Endothelial cell of umbilical vein (primary cell): ENCODE data around the gene FRYL. TPM values are rescaled to one million over a fixed set of nuclear protein-coding genes. Genes with fewer than 3 reads are reported as not detected.

Experiments
- BruUV-seq: library from RNA; stranded (reverse); fragments of 400-500 nt; replicated peaks from 2 replicates; lab custom pipeline; 2021; lab: Mats Ljungman, UMichigan
- CTCF ChIA-PET: fragments of 300-600, 350-600 bp; sonication (Branson Sonifier 250); formaldehyde crosslinking; loops from one replicate; lab custom pipeline; 2021; ENCODE audit warnings: antibody characterized with exemption, inconsistent platforms; lab: Charles Lee
- POLR2A ChIA-PET: fragments of 300-600, 350-600 bp; sonication (Branson Sonifier 250); formaldehyde crosslinking; loops from one replicate; lab custom pipeline; 2021; ENCODE audit warnings: antibody characterized with exemption, inconsistent platforms; lab: Charles Lee
- DNase-seq: peaks from one replicate; pipeline ENCODE4 v3.0.0-alpha.2; 2011; ENCODE audit warnings: low read depth, low spot score
- FAIRE-seq: peaks from 2 replicates; lab custom pipeline; 2011; peaks lifted over from hg19 to GRCh38; lab: Jason Lieb, UNC
- H2AFZ ChIP-seq: 2 replicates; pipeline ENCODE4 v1.6.0; 2012; ENCODE audit warnings: low read depth, low read length, control low read depth, inconsistent platforms
- H3K27ac ChIP-seq: 2 replicates; pipeline ENCODE4 v1.5.1; 2011; ENCODE audit warnings: low read depth, mild to moderate bottlenecking, control low read depth, low read length, moderate library complexity; ENCODE audit not compliant: insufficient read depth
- H3K27me3 ChIP-seq, 2 experiments: 2 replicates each; pipeline versions ENCODE4 v1.6.0 to v1.6.1; 2011; ENCODE audit warnings: low read length in 2 of 2, mixed read lengths in 1 of 2; ENCODE audit not compliant: control insufficient read depth in 2 of 2, insufficient read depth in 2 of 2
- H3K36me3 ChIP-seq, 2 experiments: 2 replicates in 1 of 2; 3 replicates in 1 of 2; pipeline ENCODE4 v1.5.1; 2011; ENCODE audit warnings: low read length in 2 of 2, mild to moderate bottlenecking in 1 of 2, moderate library complexity in 1 of 2; ENCODE audit not compliant: control insufficient read depth in 2 of 2, insufficient read depth in 2 of 2; ENCODE audit errors: extremely low read depth in 1 of 2
- H3K4me1 ChIP-seq: 3 replicates; pipeline ENCODE4 v1.5.1; 2011; ENCODE audit warnings: mild to moderate bottlenecking, low read length; ENCODE audit not compliant: control insufficient read depth, insufficient read depth; ENCODE audit errors: extremely low read depth
- H3K4me2 ChIP-seq: 2 replicates; pipeline ENCODE4 v1.6.1; 2011; ENCODE audit warnings: low read length, control low read depth, mixed read lengths; ENCODE audit not compliant: insufficient read depth
- H3K4me3 ChIP-seq, 3 experiments: fragments of 200-600 bp in 1 of 3; sonication (generic), shearing (Covaris generic) in 1 of 3; replicated peaks in 1 of 3; 2 replicates each; pipeline ENCODE4 v1.5.1; 2011 to 2016; ENCODE audit warnings: control low read depth in 3 of 3, low read length in 3 of 3, mild to moderate bottlenecking in 2 of 3, inconsistent platforms in 1 of 3, low read depth in 1 of 3, moderate library complexity in 1 of 3; ENCODE audit not compliant: insufficient read depth in 1 of 3
- H3K79me2 ChIP-seq: 2 replicates; pipeline ENCODE4 v1.6.0; 2012; ENCODE audit warnings: low read length, inconsistent platforms; ENCODE audit not compliant: control insufficient read depth, insufficient read depth
- H3K9ac ChIP-seq: replicated peaks from 2 replicates; pipeline ENCODE3; 2011; ENCODE audit warnings: low read length, control low read depth; ENCODE audit not compliant: insufficient read depth; ENCODE audit errors: extremely low read depth
- H3K9me1 ChIP-seq: replicated peaks from 3 replicates; pipeline ENCODE4 v1.6.0; 2011; ENCODE audit warnings: mild to moderate bottlenecking, low read length; ENCODE audit not compliant: control insufficient read depth, insufficient read depth; ENCODE audit errors: extremely low read depth
- H3K9me3 ChIP-seq: replicated peaks from 2 replicates; pipeline ENCODE4 v1.5.1; 2012; ENCODE audit warnings: low read length, inconsistent platforms; ENCODE audit not compliant: control insufficient read depth, insufficient read depth
- H4K20me1 ChIP-seq: replicated peaks from 2 replicates; pipeline ENCODE3; 2011; ENCODE audit warnings: mild to moderate bottlenecking, low read length; ENCODE audit not compliant: control insufficient read depth, insufficient read depth; ENCODE audit errors: extremely low read depth
- EZH2 ChIP-seq: IDR thresholded peaks from 2 replicates; pipeline ENCODE4 v1.6.1; 2012; ENCODE audit warnings: borderline replicate concordance, low read depth, mild to moderate bottlenecking, moderate library complexity, low read length, inconsistent platforms; ENCODE audit not compliant: severe bottlenecking
- FOS ChIP-seq: IDR thresholded peaks from 2 replicates; pipeline ENCODE4 v1.6.1; 2011; ENCODE audit warnings: mild to moderate bottlenecking, low read length, moderate library complexity, borderline replicate concordance; ENCODE audit not compliant: insufficient read depth
- GATA2 ChIP-seq: IDR thresholded peaks from 2 replicates; pipeline ENCODE4 v1.7.0; 2011; ENCODE audit warnings: low read depth, mild to moderate bottlenecking, moderate library complexity, mixed read lengths, low read length; ENCODE audit not compliant: insufficient read length, insufficient read depth
- JUN ChIP-seq: IDR thresholded peaks from 2 replicates; pipeline ENCODE4 v1.6.1; 2011; ENCODE audit warnings: borderline replicate concordance, low read depth; ENCODE audit not compliant: insufficient read length, insufficient read depth
- MYC ChIP-seq: IDR thresholded peaks from one replicate; pipeline ENCODE4 v1.6.1; 2011; ENCODE audit warnings: mild to moderate bottlenecking, low read depth, low read length
- POLR2A ChIP-seq: IDR thresholded peaks from 2 replicates; pipeline ENCODE4 v1.6.1; 2012; ENCODE audit warnings: low read depth, mild to moderate bottlenecking, control low read depth, low read length
- POLR2AphosphoS5 ChIP-seq: IDR thresholded peaks from 2 replicates; pipeline ENCODE4 v1.6.1; 2012; ENCODE audit warnings: low read depth, mild to moderate bottlenecking, control low read depth, low read length, moderate library complexity; ENCODE audit not compliant: insufficient read depth
- dilution Hi-C: fragments of 300-500 bp; cut with MboI; formaldehyde crosslinking; loops from one replicate; pipeline ENCODE4 v1.15.0; 2019; ENCODE audit warnings: low sequenced_read_pairs; ENCODE audit not compliant: extremely low pct_ligation_motif_present
- intact Hi-C: fragments of 100-400 bp; cut with micrococcal nuclease; formaldehyde crosslinking; loops from one replicate; pipeline ENCODE4 v1.10.0; 2022
- polyA plus RNA-seq, 4 experiments: library from polyadenylated mRNA; depleted of rRNA in 3 of 4; stranded (reverse) in 3 of 4; unstranded in 1 of 4; fragments of >200 nt; gene quantifications; 2 replicates each; pipeline versions ENCODE4 v1.2.1 to v1.2.3, GENCODE V29; 2011 to 2012; ENCODE audit warnings: missing spikeins in 1 of 4
- total RNA-seq: library from RNA; stranded (reverse); gene quantifications from 2 replicates; pipeline ENCODE4 v1.2.3, GENCODE V29; 2021
- TF ChIP-seq, protein P1 (sequence below): IDR thresholded peaks from 2 replicates; pipeline ENCODE4 v1.6.1; 2011; ENCODE audit not compliant: insufficient read depth, insufficient read length
- TF ChIP-seq, protein P2 (sequence below), 2 donors: IDR thresholded peaks; 1 replicate in 1 of 2; 2 replicates in 1 of 2; pipeline ENCODE4 v1.5.1; 2011; ENCODE audit warnings: low read length in 2 of 2, mild to moderate bottlenecking in 2 of 2, moderate library complexity in 2 of 2, control low read depth in 1 of 2, inconsistent platforms in 1 of 2, low read depth in 1 of 2; ENCODE audit not compliant: insufficient read depth in 1 of 2; ENCODE audit errors: extremely low read depth in 1 of 2

The FRYL gene
- total and polyA plus RNA-seq, 2 donors (not counting 3 experiments of a cell fraction or from before 2014, with no cell fraction given), result 17.0 to 84.9 TPM

DNA sequence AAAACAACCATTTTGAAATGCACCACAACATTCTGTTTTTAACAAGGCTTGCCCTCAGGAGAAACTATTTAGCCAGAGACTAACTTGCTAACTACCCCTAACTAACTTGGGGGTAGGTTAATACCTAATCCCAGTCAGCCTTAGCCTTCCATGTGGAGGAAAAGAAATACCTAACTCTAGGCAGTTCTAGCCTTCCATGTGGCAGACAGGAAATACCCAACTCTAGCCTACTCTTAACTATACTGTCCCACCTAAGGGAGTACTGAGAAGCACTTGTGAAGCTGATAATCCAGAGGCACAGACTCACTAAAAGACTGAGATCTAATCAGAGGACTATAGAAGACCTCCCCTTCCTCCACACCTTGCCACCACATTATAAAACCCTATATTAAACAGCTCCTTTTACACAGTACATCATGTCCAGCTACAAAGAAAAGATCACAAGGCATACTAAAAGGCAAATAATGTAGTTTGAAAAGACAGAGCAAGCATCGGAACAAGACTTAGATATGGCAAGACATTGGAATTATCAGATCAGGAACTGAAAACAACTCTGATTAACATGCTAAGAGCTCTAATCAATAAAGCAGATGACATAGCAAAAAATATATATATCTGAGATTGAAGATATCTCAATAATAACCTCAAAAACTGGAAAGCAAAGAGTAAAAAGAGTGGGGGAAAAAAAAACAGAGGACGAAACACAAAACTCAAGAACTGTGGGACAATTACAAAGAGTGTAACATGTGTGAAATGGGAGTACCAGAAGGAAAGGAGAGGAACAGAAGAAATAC is 52.2 kb downstream of the FRYL start:
- Histone ChIP-seq H3K9ac (no peak overlapping the region), H2AFZ (no peak overlapping the region), H3K27me3 (no peaks in the 10 kb centered on the region), H3K4me1 (peaks cover 36% of the 10 kb centered on the region), H3K36me3 (no peaks in the 10 kb centered on the region), H3K4me3 (no peak overlapping the region), H3K4me2 (no peak overlapping the region), H3K79me2 (peaks cover 86% of the 10 kb centered on the region), H3K9me1 (no peaks in the 10 kb centered on the region), H3K9me3 (no peaks in the 10 kb centered on the region), H3K27ac (no peak overlapping the region), H4K20me1 (peaks cover 5% of the 10 kb centered on the region)
- FAIRE-seq, result no peak
- no TSS peak for BruUV-seq
- dilution Hi-C loops (no loop called here), intact Hi-C loops (loop anchor here (10.0 kb wide), 1 partner anchor 47 kb away; no protein-coding TSS in a partner anchor)
- DNase-seq, result no peak
- ChIA-PET CTCF (interaction anchor here (1.1 kb wide), 1 partner anchor 149 kb away, joined by 3 read pairs; no protein-coding TSS in a partner anchor), POLR2A (no interaction called here)
- TF ChIP-seq, protein P1, sequence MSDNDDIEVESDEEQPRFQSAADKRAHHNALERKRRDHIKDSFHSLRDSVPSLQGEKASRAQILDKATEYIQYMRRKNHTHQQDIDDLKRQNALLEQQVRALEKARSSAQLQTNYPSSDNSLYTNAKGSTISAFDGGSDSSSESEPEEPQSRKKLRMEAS, result no peak
- TF ChIP-seq POLR2A (no peak), JUN (no peak), GATA2 (no peak), POLR2AphosphoS5 (no peak), FOS (no peak), EZH2 (no peak), MYC (no peak)
- TF ChIP-seq, protein P2, sequence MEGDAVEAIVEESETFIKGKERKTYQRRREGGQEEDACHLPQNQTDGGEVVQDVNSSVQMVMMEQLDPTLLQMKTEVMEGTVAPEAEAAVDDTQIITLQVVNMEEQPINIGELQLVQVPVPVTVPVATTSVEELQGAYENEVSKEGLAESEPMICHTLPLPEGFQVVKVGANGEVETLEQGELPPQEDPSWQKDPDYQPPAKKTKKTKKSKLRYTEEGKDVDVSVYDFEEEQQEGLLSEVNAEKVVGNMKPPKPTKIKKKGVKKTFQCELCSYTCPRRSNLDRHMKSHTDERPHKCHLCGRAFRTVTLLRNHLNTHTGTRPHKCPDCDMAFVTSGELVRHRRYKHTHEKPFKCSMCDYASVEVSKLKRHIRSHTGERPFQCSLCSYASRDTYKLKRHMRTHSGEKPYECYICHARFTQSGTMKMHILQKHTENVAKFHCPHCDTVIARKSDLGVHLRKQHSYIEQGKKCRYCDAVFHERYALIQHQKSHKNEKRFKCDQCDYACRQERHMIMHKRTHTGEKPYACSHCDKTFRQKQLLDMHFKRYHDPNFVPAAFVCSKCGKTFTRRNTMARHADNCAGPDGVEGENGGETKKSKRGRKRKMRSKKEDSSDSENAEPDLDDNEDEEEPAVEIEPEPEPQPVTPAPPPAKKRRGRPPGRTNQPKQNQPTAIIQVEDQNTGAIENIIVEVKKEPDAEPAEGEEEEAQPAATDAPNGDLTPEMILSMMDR (IDR thresholded peaks at IDR 0.05; ENCODE audit: extremely low read depth in 1 of 2, insufficient read depth in 1 of 2, low read depth in 1 of 2, low read length in 2 of 2), result no peak
